GM23338 (cell line): ENCODE measurements around the gene BRD3. TPM values are rescaled to one million over a fixed set of nuclear protein-coding genes. Genes with fewer than 3 reads are reported as not detected.

Source experiments
- ATAC-seq: fragments of 200-7000 bp; cut with Tn5 transposase; 3 replicates; pipeline ENCODE4 v1.9.1; 2020
- DNase-seq: peaks from one replicate; pipeline ENCODE4 v3.0.0-alpha.2; 2015; ENCODE audit warnings: low spot score
- H2AFZ ChIP-seq: fragments of 200-600 bp; sonication (generic); 2 replicates; pipeline ENCODE4 v1.8.0; 2016; ENCODE audit warnings: antibody characterized with exemption, mild to moderate bottlenecking, moderate library complexity
- H3F3A ChIP-seq: fragments of 200-600 bp; sonication (generic); replicated peaks from 2 replicates; pipeline ENCODE4 v1.8.0; 2017; ENCODE audit warnings: antibody characterized with exemption, mixed run types, low read depth
- H3K27ac ChIP-seq: fragments of 200-600 bp; sonication (generic); 2 replicates; pipeline ENCODE4 v1.6.1; 2016; ENCODE audit warnings: low read depth
- H3K27me3 ChIP-seq: fragments of 200-600 bp; sonication (generic); 2 replicates; pipeline ENCODE4 v1.8.0; 2016; ENCODE audit warnings: mild to moderate bottlenecking, mixed run types, moderate library complexity; ENCODE audit not compliant: insufficient read depth
- H3K36me3 ChIP-seq: fragments of 200-600 bp; sonication (generic); 2 replicates; pipeline ENCODE4 v1.8.0; 2016; ENCODE audit warnings: mild to moderate bottlenecking; ENCODE audit not compliant: insufficient read depth
- H3K4me1 ChIP-seq: fragments of 200-600 bp; sonication (generic); 2 replicates; pipeline ENCODE4 v1.8.0; 2016; ENCODE audit warnings: mild to moderate bottlenecking, moderate library complexity; ENCODE audit not compliant: insufficient read depth
- H3K4me2 ChIP-seq: fragments of 200-600 bp; sonication (generic); 2 replicates; pipeline ENCODE4 v1.7.1; 2017; ENCODE audit warnings: mixed run types
- H3K4me3 ChIP-seq: fragments of 200-600 bp; sonication (generic); 2 replicates; pipeline ENCODE4 v1.6.1; 2016; ENCODE audit warnings: mixed run types
- H3K79me2 ChIP-seq: fragments of 200-600 bp; sonication (generic); replicated peaks from 2 replicates; pipeline ENCODE4 v1.8.0; 2017; ENCODE audit warnings: mild to moderate bottlenecking; ENCODE audit not compliant: insufficient read depth
- H3K9me2 ChIP-seq: fragments of 200-600 bp; sonication (generic); 2 replicates; pipeline ENCODE4 v1.8.0; 2017; ENCODE audit not compliant: insufficient read depth
- H4K20me1 ChIP-seq: fragments of 200-600 bp; sonication (generic); replicated peaks from 2 replicates; pipeline ENCODE4 v1.8.0; 2017; ENCODE audit warnings: mild to moderate bottlenecking; ENCODE audit not compliant: insufficient read depth
- H3K27ac Mint-ChIP-seq: 2 replicates; pipeline ENCODE4 v1.8.0; 2020; ENCODE audit warnings: inconsistent platforms, mild to moderate bottlenecking, moderate library complexity, mixed read lengths
- H3K27me3 Mint-ChIP-seq: 3 replicates; pipeline ENCODE4 v1.8.0; 2022; ENCODE audit warnings: low read depth, mild to moderate bottlenecking, moderate library complexity, mixed read lengths, inconsistent platforms; ENCODE audit not compliant: insufficient read depth, poor library complexity
- H3K36me3 Mint-ChIP-seq: 3 replicates; pipeline ENCODE4 v1.8.0; 2021; ENCODE audit warnings: low read depth, mild to moderate bottlenecking, inconsistent platforms, moderate library complexity, mixed read lengths
- H3K4me1 Mint-ChIP-seq: 3 replicates; pipeline ENCODE4 v1.8.0; 2020; ENCODE audit warnings: mild to moderate bottlenecking, inconsistent platforms, mixed read lengths
- H3K4me3 Mint-ChIP-seq: 3 replicates; pipeline ENCODE4 v1.8.0; 2021; ENCODE audit warnings: moderate library complexity, mild to moderate bottlenecking, inconsistent platforms, mixed read lengths
- H3K9me3 Mint-ChIP-seq: 3 replicates; pipeline ENCODE4 v1.8.0; 2020; ENCODE audit warnings: moderate library complexity, mild to moderate bottlenecking, inconsistent platforms, mixed read lengths
- CREB1 ChIP-seq: fragments of 250-450 bp; sonication (Bioruptor Pico); IDR thresholded peaks from 2 replicates; pipeline ENCODE4 v1.5.0; 2020; ENCODE audit warnings: low read depth, mild to moderate bottlenecking, moderate library complexity
- EZH2 ChIP-seq: fragments of 200-600 bp; sonication (generic); IDR thresholded peaks from one replicate; pipeline ENCODE4 v1.8.0; 2017; ENCODE audit warnings: antibody characterized with exemption, mild to moderate bottlenecking, low read depth; ENCODE audit not compliant: unreplicated experiment
- JUNB ChIP-seq: IDR thresholded peaks from one replicate; pipeline ENCODE4 v1.6.1; 2016; ENCODE audit warnings: antibody characterized with exemption; ENCODE audit not compliant: unreplicated experiment
- NANOG ChIP-seq: IDR thresholded peaks from 2 replicates; pipeline ENCODE4 v1.6.1; 2016; ENCODE audit warnings: antibody characterized with exemption, borderline replicate concordance
- POLR2AphosphoS5 ChIP-seq: IDR thresholded peaks from 2 replicates; pipeline ENCODE4 v1.6.1; 2016; ENCODE audit warnings: antibody characterized with exemption, low read depth
- STAT1 ChIP-seq: IDR thresholded peaks from one replicate; pipeline ENCODE4 v1.6.1; 2016; ENCODE audit warnings: antibody characterized with exemption; ENCODE audit not compliant: unreplicated experiment
- ZNF331 ChIP-seq: fragments of 250-450 bp; sonication (Bioruptor Pico); IDR thresholded peaks from 2 replicates; pipeline ENCODE4 v1.5.0; 2020; ENCODE audit warnings: low read depth, mild to moderate bottlenecking, moderate library complexity
- polyA plus RNA-seq: library from polyadenylated mRNA; unstranded; fragments of >200 nt; fragmentation: Nextera tagmentation; extraction: Ambion mirVana; gene quantifications from 2 replicates; pipeline ENCODE4 v1.2.1, GENCODE V29; 2016
- total RNA-seq: library from RNA; depleted of rRNA; stranded (reverse); fragments of >200 nt; shearing (Covaris generic); gene quantifications from 2 replicates; pipeline ENCODE4 v1.2.3, GENCODE V29; 2014
- TF ChIP-seq, protein P1 (sequence below): IDR thresholded peaks from 2 replicates; pipeline ENCODE4 v1.6.1; 2016; ENCODE audit warnings: antibody characterized with exemption
- TF ChIP-seq, protein P2 (sequence below), 2 experiments: fragments of 200-600 bp in 1 of 2; sonication (generic) in 1 of 2; conservative IDR thresholded peaks; 2 replicates each; pipeline versions ENCODE4 v1.5.1 to v1.6.1; 2016 to 2017; ENCODE audit warnings: antibody characterized with exemption in 2 of 2, low read depth in 2 of 2, mild to moderate bottlenecking in 2 of 2, moderate library complexity in 1 of 2

Gene BRD3
- total and polyA plus RNA-seq, 2 experiments from 2014 or later = 46.0 to 88.0 TPM

DNA sequence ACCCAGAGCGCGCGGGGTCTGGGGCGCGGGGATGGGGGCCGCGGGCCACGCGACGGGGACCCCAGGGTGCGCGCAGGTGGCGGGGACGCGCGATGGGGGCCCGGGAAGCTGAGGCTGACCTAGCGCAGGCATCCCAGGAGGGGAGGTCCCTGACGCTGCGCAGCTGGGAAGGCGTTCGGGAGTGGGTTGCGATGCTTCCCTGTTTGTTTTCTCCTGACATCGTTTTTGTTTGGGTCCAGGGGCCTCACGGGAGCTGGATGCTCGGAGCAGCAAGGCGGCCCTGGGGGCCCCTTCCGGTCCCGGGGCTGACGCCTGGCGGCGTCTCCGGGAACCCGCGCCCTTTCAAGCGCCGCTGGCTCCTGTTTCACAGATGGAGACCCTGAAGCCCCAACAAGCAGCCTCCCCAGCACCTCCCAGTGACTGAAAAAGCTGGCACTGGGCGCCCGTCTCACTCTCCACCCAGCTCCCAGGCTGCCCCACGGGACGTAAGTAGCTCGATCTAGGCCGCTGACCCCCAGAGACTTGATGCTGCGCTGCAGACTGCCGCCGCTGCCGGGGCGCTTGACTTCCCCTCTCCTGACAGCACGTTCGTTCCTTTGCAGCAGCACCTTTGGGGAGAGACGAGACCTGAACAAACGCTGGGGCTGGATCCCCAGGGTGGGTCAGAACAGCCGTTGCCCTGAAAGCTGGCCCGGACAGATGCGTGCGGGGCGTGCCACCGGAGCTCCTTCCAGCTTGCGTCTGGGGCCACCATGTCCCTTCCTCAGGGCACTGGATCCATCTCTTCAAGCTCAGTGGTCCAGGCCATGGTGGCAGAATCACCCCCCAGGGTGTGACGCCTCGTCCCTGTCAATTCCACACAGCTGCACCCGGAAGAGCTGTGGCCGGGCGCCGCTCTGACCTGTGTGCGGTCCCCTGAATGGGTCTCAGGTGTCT is 42.0 kb downstream of the BRD3 start:
- H2AFZ ChIP-seq = peak overlapping the region; percentile 86

DNA sequence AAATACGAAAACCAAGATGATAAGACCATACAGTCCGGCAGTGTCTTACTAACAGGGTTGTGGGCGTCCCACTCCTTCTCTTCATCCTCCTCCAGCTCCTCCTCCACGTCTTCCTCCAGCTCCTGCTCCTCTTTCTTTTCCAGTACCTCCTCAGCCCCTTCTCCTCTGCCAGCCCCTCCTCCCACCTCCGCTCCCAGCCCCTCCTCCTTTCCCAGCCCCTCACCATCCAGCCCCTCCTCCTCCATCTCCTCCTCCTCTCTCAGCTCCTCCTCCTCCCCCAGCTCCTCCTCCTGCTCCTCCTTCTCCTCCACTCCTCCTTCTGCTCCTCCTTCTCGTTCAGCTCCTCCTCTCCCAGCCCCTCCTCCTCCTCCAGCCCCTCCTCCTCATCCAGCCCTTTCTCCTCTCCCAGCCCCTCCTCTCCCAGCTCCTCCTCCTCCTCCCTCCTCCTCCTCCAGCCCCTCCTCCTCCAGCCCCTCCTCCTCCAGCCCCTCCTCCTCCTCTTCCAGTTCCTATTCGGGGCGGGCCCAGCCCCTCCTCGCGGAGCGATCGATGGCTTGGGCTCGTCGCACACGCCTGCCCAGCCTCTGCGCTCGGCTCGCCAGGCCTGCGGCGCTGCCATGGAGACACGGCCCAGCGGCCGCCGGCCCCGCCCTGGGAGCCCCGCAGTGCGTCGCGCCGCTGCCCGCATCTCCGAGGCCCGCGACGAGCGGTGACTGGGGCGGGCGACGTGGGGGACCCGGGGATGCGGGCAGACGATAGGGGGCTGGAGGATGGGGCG is 42.8 kb downstream of the BRD3 start, which contains the start of gene BRD3OS:
TSS of gene BRD3OS (plus strand) at position 654 of the 778 bp plus-strand sequence. CDS start 1,267 bp downstream, outside the sequence.
- peaks cover 14% of the 10 kb centered on the region for H3K4me1 Mint-ChIP-seq
- H3K9me3 Mint-ChIP-seq = no peaks in the 10 kb centered on the region; the same call in 2 of the 3 replicates
- H3K36me3 Mint-ChIP-seq = peaks cover 6% of the 10 kb centered on the region; the same call in 2 of the 3 replicates
- no peaks in the 10 kb centered on the region for H3K27me3 Mint-ChIP-seq
- H3K27ac Mint-ChIP-seq = 0 out of 2 replicates have a peak within 1 kb of the TSS, but pooled peaks have one; percentile 3
- Histone ChIP-seq H3K4me3 (peak within 1 kb of the TSS; percentile 80), H3K36me3 (no peaks in the 10 kb centered on the region), H3K27me3 (no peaks in the 10 kb centered on the region), H3F3A (0 out of 2 replicates have a peak, but pooled peaks cover 5% of the 10 kb centered on the region), H3K4me2 (peak within 1 kb of the TSS; percentile 92), H3K4me1 (peaks cover 13% of the 10 kb centered on the region), H4K20me1 (no peaks in the 10 kb centered on the region; the same call in 1 of the 2 replicates), H3K79me2 (no peaks in the 10 kb centered on the region), H2AFZ (peak within 1 kb of the TSS; percentile 86), H3K27ac (no peak within 1 kb of the TSS), H3K9me2 (no peaks in the 10 kb centered on the region)
- peak; percentile 79 for ATAC-seq
- peak within 1 kb of the TSS; percentile 76 for H3K4me3 Mint-ChIP-seq
- TF ChIP-seq NANOG (no peak), ZNF331 (no peak), STAT1 (no peak), CREB1 (peak; percentile 62), POLR2AphosphoS5 (peak; percentile 46), EZH2 (no peak), JUNB (no peak)
- TF ChIP-seq, protein P1, sequence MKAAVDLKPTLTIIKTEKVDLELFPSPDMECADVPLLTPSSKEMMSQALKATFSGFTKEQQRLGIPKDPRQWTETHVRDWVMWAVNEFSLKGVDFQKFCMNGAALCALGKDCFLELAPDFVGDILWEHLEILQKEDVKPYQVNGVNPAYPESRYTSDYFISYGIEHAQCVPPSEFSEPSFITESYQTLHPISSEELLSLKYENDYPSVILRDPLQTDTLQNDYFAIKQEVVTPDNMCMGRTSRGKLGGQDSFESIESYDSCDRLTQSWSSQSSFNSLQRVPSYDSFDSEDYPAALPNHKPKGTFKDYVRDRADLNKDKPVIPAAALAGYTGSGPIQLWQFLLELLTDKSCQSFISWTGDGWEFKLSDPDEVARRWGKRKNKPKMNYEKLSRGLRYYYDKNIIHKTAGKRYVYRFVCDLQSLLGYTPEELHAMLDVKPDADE = peak; percentile 50; the same call in 1 of the 2 replicates
- TF ChIP-seq, protein P2, sequence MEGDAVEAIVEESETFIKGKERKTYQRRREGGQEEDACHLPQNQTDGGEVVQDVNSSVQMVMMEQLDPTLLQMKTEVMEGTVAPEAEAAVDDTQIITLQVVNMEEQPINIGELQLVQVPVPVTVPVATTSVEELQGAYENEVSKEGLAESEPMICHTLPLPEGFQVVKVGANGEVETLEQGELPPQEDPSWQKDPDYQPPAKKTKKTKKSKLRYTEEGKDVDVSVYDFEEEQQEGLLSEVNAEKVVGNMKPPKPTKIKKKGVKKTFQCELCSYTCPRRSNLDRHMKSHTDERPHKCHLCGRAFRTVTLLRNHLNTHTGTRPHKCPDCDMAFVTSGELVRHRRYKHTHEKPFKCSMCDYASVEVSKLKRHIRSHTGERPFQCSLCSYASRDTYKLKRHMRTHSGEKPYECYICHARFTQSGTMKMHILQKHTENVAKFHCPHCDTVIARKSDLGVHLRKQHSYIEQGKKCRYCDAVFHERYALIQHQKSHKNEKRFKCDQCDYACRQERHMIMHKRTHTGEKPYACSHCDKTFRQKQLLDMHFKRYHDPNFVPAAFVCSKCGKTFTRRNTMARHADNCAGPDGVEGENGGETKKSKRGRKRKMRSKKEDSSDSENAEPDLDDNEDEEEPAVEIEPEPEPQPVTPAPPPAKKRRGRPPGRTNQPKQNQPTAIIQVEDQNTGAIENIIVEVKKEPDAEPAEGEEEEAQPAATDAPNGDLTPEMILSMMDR (conservative IDR thresholded peaks at IDR 0.05; ENCODE audit: low read depth in 2 of 2) = no peak
- DNase-seq = peak; percentile 99

More for the DNA sequence above, 42.0 kb downstream of the BRD3 start:
- no peak overlapping the region for H3K27ac ChIP-seq
- H3K36me3 ChIP-seq = no peaks in the 10 kb centered on the region
- H3K4me1 ChIP-seq = peaks cover 13% of the 10 kb centered on the region
- Mint-ChIP-seq H3K9me3 (no peaks in the 10 kb centered on the region; the same call in 2 of the 3 replicates), H3K4me1 (peaks cover 14% of the 10 kb centered on the region), H3K27ac (no peak overlapping the region), H3K36me3 (peaks cover 10% of the 10 kb centered on the region), H3K27me3 (peaks cover 2% of the 10 kb centered on the region), H3K4me3 (peak overlapping the region; percentile 76)
- peak overlapping the region; percentile 80 for H3K4me3 ChIP-seq
- DNase-seq = peak; percentile 82
- H4K20me1 ChIP-seq = no peaks in the 10 kb centered on the region; the same call in 1 of the 2 replicates
- 0 out of 2 replicates have a peak, but pooled peaks cover 5% of the 10 kb centered on the region for H3F3A ChIP-seq
- no peaks in the 10 kb centered on the region for H3K9me2 ChIP-seq
- H3K4me2 ChIP-seq = peak overlapping the region; percentile 92
- no peaks in the 10 kb centered on the region for H3K79me2 ChIP-seq
- no peak for TF ChIP-seq JUNB
- 0 out of 2 replicates have a peak, but pooled peaks have one; percentile 0 for TF ChIP-seq POLR2AphosphoS5
- TF ChIP-seq CREB1 = no peak
- TF ChIP-seq, protein P2 (conservative IDR thresholded peaks at IDR 0.05; ENCODE audit: low read depth in 2 of 2) = peak in 1 of 2 experiments; percentile 11; a peak in 2 of 4 replicates
- TF ChIP-seq, protein P1 = no peak; the same call in 1 of the 2 replicates
- peak; percentile 67 for ATAC-seq
- H3K27me3 ChIP-seq = no peaks in the 10 kb centered on the region
